ENCODE results near the gene FGFR1OP2.
"Not testable (repeated sequence)": the region's sequence is repeated elsewhere in the genome, so short reads cannot be mapped to it uniquely, and the experiment has no call there.

FGFR1OP2 gene

DNA sequence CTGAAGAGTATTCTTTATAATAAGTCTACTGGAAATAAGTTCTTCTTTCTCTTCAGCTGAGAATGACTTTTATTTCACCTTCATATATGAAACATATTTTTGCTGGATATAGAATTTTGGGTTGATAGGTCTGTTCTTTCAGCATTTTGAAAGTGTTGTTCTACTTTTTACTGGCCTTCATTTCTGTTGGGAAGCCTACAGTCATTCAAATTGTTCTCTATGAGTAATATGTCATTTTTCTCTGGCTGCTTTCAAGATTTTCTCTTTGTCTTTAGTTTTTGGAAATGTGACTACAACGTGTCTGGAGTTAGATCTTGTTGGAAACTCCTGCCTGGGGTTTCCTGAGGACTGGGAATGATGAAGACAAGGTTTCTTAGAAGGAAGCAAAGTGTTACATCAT is 10.0 kb downstream of the FGFR1OP2 start:
- FAIRE-seq, result no peak

- no peak for FAIRE-seq
Observed at GRCh38 chr12:26953447-26953846, 15.2 kb downstream of the FGFR1OP2 start.

GRCh38 chr12:26954027-26954426 is 15.8 kb downstream of the FGFR1OP2 start:
- no peak for FAIRE-seq

DNA sequence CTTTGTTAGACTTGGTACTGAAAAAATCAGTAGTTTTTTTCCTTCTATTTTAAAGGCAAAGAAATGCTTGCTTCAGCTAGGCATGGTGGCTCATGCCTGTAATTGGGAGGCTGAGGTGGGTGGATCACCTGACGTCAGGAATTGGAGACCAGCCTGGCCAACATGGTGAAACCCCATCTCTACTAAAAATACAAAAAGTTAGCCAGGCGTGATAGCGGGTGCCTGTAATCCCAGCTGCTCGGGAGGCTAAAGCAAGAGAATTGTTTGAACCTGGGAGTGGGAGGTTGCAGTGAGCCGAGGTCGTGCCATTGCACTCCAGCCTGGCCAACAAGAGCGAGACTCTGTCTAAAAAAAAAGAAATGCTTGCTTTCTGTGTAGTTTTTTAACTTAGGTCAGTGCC is 23.1 kb downstream of the FGFR1OP2 start:
- not testable (repeated sequence) for FAIRE-seq

DNA sequence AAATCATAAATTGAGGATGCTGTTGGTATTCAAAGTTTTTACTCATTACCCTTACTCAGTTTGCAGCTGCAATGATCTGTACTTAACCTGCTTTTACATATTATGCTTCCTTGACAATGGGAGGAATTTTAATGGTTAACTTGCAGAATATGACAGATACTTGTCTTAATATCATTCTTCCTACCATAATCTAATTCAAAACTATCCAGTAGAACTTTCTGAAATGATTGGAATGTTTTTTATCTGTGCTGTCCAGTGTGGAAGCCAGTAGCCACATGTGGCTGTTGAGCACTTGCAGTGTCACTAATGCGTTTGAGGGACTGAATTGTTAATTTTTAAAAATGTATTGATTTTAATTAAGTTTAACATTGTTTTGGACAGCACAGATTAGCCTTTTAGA is 23.5 kb downstream of the FGFR1OP2 start:
- FAIRE-seq, result no peak

DNA sequence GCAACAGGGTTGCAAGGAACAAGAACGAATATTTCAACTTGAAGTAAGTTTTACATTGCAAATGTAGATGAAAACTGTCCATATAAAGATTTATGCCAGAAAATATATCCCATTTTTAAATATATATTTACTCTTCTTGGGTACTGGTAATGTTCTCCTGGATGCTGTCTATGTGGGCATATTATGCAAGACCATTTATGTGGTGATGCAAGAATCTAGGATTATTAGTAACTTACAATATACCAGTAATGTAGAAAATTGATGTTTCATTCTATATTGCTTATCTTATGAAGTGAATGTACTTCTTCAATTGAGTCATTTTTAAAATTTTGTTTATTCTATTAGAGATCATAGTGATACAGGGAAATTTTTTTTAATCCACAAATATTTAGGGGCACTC is 25.1 kb downstream of the FGFR1OP2 start:
- FAIRE-seq, result no peak

GRCh38 chr12:26966842-26967241 is 28.6 kb downstream of the FGFR1OP2 start:
- FAIRE-seq, result no peak

- no peak for FAIRE-seq
Observed at GRCh38 chr12:26970136-26970535, 31.9 kb downstream of the FGFR1OP2 start.

DNA sequence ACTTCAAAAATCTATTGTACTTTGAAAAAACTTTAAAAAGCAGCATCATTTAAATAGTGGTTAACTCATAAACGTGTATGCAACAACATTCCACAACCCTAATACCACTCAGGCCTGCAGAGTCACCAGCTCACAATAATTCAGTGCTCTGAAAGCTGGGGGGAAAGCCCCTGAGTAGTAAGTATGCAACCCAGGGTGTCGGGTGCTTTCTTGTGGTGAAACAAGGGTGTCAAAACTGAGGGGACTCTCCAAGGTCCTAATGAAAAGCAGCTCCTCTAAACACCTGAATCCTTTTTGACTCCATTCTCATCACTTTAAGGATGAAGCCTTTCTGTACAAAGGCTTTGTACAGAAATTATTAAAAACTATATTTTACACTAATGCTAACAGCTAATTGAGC is 33.7 kb downstream of the FGFR1OP2 start:
- FAIRE-seq, result no peak

DNA sequence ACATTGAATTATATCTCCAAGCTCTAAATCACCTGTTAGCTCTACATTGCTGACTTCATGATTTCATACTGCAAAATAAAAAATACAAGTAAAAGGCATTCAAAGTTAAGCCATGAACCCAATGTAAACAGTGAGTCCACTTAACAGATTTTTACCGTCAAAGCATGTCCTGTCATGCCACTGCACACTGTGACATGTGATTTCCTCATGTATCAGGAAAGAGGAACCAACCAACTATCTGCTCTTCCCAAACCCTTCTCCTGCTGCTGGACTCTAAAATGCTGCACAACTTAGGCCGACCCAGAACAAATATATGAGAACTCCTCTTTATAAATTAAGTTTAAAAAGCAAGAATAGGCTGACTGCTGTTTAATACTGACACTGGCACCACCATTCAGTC is 38.4 kb downstream of the FGFR1OP2 start:
- FAIRE-seq, result no peak

DNA sequence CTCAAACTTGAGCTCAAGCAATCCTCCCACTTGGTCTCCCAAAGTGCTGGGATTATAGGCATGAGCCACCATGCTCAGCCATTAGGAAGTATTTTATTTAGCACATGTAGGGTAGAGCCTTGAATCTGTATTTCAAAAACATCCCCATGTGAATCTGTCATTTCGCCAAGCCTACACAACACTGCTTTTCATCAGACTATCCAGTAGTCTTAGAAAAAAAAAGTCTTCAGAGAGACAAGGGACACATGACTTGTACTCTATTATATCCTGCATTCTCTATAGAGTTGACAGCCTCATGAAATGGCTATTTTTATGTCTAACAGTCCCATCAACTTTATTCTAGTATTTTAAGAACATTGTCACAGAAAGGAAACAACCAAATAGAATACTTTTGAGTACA is 40.5 kb downstream of the FGFR1OP2 start:
- no peak for FAIRE-seq

DNA sequence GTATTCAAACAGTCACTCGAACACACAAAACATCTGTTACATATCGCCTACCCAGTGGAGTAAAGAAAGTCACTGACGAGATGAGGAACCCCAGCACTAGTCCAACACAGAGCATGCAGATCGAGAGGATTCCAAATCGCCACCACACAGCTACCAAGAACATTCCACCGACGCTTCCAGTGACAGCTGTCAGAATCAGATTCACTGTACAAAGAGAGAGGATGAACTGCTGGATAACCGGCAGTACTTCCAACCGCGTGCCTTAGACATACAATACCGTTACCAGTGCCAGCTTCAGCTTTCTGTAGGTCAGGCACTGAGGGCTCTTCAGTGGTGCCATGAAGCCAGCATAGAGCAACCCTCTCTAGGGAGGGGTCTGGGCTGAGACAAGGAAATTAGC is 41.5 kb downstream of the FGFR1OP2 start:
- no peak for FAIRE-seq

- FAIRE-seq, result no peak
Observed at GRCh38 chr12:26982866-26983265, 44.6 kb downstream of the FGFR1OP2 start.

GRCh38 chr12:26987634-26988424 is 49.6 kb downstream of the FGFR1OP2 start:
- FAIRE-seq, result no peak

DNA sequence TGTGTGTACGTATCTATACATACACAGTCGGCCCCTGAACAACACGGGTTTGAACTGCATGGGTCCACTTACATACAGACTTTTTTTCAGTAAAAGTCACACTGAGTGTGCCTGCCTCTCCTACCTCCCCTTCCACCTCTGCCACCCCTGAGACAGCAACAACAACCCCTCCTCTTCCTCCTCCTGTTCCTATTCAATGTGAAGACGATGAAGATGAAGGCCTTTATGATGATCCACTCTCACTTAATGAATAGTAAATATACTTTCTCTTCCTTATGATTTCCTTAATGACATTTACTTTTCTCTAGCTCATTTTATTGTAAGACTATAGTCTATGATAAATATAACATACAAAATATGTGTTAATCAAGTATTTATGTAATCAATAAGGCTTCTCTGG is 50.4 kb downstream of the FGFR1OP2 start:
- no peak for FAIRE-seq

DNA sequence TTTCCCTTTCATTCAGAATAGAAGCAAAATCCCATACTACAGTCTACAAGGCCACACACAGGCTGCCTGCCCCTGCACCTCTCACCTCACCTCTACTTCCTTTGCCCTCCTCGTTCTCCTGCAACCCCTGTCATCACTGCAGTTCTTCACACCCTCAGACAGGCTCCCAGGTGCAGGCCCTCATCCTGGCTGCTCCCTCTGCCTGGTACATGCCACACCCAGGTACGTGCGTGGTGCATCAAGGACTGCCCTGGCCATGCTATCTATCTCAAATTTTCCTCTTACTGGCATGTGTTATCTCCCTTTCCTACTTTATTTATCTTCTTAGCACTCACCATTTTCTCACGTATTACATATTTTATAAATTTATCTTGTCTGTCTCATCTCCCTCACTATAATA is 51.6 kb downstream of the FGFR1OP2 start:
- no peak for FAIRE-seq

DNA sequence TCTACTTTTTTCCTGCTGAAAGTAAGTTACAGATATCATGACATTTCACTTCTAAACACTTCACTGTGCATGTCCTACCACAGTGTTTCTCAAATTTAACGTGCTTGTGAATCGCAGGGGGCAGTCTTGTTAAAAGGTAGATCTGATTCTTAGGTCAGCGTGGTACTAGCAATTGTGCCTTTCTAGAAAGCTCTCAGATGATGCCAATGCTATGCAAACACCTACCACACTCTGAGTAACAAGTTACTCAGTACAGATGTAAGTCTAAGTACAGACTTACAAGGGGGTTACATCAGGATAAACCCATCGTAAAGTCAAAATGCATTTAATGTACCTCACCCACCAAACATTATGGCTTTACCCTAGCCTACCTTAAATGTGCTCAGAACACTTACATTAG is 53.6 kb downstream of the FGFR1OP2 start:
- no peak for FAIRE-seq

- no peak for FAIRE-seq
Observed at GRCh38 chr12:26994109-26994508, 55.8 kb downstream of the FGFR1OP2 start.

- FAIRE-seq, result no peak
Observed at GRCh38 chr12:26995706-26996105, 57.4 kb downstream of the FGFR1OP2 start.

- FAIRE-seq, result no peak
Observed at GRCh38 chr12:26997003-26997402, 58.7 kb downstream of the FGFR1OP2 start.

DNA sequence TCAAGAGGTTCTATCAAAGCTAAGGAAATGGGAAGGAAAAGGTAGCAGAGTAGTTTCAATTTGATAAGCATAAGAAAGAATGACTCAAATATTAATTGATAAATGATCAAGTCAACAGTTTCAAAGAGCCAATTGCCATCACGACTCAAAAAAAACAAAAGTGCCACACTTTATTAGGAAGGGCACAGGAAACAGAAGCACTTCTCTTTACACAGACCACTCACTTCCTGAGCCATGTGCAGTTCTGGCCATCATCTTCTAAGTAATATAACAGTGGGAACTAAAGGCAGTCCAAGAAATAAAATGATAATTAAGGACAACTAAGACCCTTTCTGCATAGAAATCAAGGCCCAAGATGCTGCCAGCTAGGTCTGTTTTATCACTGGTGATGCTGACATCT is 62.7 kb downstream of the FGFR1OP2 start:
- FAIRE-seq, result no peak

DNA sequence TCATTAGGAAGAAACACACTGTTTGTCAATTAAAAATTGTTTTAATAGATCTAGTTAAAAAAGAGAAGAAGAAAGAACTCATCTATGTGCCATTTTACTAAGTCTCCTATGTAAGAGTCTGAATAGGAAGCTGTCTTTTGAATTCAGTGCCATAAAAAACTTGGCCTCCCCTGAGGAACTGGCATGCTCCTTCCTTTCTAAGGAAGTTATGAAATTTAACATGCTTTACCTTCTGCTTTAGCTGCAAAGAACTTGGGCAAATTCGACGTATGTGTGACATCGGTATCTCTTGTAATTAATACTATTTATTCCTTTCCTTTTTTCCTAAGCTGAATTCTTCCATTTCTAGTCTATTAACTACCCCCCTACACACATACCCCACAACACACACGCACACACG is 63.4 kb downstream of the FGFR1OP2 start:
- no peak for FAIRE-seq

GRCh38 chr12:27002141-27002540 is 63.9 kb downstream of the FGFR1OP2 start:
- FAIRE-seq, result no peak

DNA sequence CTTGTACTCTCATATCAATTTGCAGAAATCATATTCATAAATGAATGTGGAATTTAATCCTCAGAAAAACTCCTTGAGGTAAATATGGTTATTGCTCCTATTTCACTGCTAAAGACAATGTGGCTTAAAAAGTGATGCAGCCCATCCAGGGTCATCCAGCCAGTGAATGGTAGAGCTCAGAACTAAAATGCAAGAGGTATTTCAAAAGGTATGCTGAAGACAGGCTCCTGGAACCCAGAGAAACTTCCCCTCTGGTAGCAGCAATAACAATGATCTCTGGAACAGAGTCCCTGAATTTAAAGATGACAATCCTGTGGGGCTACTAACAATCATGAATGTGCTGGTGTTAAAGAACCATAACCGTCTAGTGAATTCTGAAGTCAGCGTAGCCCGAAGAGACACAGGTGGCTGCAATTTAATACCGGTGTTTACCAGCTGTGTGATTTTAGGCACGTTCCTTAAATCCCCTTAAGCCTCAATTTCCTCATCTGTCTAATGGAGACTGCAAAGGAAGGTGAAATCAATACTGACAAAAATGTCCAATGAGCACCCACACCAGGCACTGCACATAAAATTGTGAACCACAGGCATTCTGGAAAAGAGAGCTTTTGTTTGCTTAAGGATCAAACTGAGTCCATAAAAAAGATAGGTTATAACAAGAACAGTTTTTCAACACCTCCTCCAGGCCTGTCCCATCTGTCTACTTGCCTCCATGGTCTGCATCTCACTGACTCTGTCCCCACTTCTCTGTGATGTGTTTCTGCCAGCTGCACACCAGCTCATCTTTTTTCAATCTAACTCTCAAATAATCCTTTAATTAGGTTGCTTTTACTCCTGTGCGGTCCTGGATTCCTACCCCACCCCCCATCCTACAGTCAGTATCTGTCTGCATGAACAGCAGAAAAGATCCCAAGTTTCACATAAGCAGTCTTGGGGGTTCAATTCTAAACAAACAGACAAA is 65.4 kb downstream of the FGFR1OP2 start:
- no peak for FAIRE-seq
